HG02763 (cell line): ENCODE results near the gene MBNL2.

ENCODE experiments used
- ATAC-seq: cut with Tn5 transposase; IDR thresholded peaks from one replicate; pipeline ENCODE4 v1.9.1; 2021; ENCODE audit warnings: mild to moderate bottlenecking, moderate library complexity; ENCODE audit not compliant: unreplicated experiment

The MBNL2 gene

GRCh38 chr13:97433727-97434396 lies 211.7 kb downstream of the MBNL2 start, which contains the start of gene RAP2A:
TSS of gene RAP2A (plus strand) at chr13:97434169. CDS start at chr13:97434471, 302 bp downstream.
- ATAC-seq: peak; percentile 44

- ATAC-seq: peak; percentile 0
These were observed 212.5 kb downstream of the MBNL2 start for GRCh38 chr13:97434397-97435201.

GRCh38 chr13:97435323-97435722 lies 213.2 kb downstream of the MBNL2 start:
- ATAC-seq: no peak

- no peak for ATAC-seq
These were observed 213.7 kb downstream of the MBNL2 start for GRCh38 chr13:97435794-97436193.

GRCh38 chr13:97436845-97437244 lies 214.7 kb downstream of the MBNL2 start:
- ATAC-seq: no peak

GRCh38 chr13:97437729-97438128 lies 215.6 kb downstream of the MBNL2 start:
- no peak for ATAC-seq

- ATAC-seq: no peak
These were observed 216.9 kb downstream of the MBNL2 start for GRCh38 chr13:97438856-97439595.

- ATAC-seq: no peak
These were observed 218.6 kb downstream of the MBNL2 start for GRCh38 chr13:97440598-97441170.

GRCh38 chr13:97441368-97441767 lies 219.2 kb downstream of the MBNL2 start:
- ATAC-seq: peak; percentile 51
